Activated T-cell treated with anti-CD3 and anti-CD28 coated beads, Interleukin-2, amount 50 U/mL, for 1 hour (primary cell): ENCODE measurements around the gene EVI2B.
A peak's percentile ranks its signal among the peaks of the same experiment; 100 is the strongest.
"Not testable (repeated sequence)": the region's sequence is repeated elsewhere in the genome, so short reads cannot be mapped to it uniquely, and the experiment has no call there.

Experiments
- DNase-seq: peaks from one replicate; pipeline ENCODE4 v3.0.0-alpha.2; 2020

The EVI2B gene, protein sequence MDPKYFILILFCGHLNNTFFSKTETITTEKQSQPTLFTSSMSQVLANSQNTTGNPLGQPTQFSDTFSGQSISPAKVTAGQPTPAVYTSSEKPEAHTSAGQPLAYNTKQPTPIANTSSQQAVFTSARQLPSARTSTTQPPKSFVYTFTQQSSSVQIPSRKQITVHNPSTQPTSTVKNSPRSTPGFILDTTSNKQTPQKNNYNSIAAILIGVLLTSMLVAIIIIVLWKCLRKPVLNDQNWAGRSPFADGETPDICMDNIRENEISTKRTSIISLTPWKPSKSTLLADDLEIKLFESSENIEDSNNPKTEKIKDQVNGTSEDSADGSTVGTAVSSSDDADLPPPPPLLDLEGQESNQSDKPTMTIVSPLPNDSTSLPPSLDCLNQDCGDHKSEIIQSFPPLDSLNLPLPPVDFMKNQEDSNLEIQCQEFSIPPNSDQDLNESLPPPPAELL

DNA sequence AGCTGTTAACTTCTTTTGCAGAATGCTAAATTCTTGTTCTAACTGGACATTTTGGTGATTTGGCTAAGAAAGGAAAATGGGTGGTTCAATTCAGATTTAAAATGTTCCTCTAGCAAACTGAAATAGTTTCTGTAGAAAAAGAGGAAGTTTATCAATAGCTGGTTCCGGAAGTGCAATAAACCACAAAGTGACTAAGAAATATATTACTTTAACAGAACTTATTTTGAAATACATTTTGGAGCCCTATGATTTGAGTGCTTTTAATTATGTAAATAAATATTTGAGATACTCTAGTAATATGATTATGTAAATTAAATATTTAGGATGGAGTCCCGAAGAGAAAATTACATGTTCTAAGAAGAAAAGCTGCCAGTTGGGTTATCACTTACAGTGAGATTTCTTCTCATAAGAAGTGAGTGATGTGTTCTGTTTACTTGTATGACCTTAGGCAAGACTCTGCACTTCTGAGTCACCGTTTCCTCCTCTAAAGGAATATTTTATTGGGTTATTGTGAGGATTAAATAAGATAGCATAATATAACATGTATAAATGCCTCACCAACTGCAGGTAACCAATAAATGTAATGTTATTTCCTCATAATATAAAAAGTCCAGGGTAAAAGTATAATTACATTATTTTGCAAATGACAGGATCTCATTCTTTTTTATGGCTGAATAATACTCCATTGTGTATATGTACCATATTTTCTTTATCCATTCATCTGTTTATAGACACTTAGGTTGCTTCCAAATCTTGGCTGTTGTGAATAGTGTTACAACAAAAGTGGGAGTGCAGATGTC is at the start of gene EVI2B:
Gene EVI2B, minus strand, starts transcription at position 73 of the 800 bp plus-strand sequence. CDS start 8,445 bp downstream, outside the sequence.
- DNase-seq = no peak

DNA sequence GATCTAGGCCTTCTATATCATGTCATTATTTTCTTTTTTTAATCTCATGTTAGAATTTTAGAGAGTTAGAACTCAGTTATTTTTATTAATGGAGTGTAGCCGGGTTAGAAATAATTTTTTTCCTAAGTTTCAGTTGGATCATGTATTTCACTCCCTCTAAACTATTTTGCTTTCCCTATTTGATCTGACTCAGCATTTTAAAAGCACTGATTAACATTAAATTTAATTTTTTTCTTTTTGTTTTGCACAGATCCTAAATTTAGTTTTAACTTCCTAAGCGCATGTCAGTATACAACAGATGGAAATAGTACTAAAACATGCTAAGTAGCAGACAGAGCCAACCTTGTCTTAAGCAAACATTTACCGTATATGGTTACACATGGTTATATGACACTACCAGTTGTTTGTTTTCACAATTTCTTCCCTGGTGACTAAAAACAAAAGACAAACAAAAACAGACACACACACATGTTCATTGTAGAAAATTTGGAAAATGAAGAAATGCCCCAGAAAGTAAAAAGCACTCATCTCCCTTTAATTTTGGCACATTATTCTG is 44.1 kb upstream of the EVI2B start:
- no peak for DNase-seq

DNA sequence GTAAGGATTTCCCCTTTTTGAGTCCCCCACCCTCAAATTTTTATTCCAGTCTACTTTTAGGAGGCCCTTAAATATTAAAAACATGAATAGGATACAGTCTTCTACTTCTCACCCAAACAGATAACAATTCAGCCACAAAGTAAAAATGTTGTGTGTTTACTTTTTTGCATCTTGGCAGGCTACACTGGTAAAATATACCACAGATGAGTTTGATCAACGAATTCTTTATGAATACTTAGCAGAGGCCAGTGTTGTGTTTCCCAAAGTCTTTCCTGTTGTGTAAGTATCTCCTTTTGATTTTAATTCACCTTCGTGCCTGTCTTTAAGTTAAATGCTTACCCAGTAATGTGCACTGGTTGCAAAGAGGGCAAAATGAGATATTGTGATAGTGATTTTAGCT is 43.2 kb upstream of the EVI2B start:
- DNase-seq = no peak

DNA sequence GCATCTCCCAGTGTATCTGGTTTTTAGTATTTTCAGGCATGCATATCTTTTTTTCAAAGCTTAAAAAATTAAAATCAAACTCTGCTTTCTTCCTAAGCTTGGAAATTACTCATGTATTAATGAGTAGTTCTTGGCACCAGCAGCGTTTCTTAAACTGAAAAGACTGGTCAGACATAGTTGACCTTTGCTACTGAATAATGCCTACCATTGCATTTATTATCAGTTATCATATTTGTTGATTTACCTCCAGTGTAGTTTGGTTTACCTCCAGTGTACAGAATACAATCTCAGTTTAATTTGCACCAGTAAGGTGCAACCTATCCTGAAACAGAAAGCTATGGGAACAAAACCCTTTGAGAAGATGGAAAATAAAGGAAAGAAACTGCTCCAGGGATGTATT is 42.1 kb upstream of the EVI2B start:
- DNase-seq = no peak

DNA sequence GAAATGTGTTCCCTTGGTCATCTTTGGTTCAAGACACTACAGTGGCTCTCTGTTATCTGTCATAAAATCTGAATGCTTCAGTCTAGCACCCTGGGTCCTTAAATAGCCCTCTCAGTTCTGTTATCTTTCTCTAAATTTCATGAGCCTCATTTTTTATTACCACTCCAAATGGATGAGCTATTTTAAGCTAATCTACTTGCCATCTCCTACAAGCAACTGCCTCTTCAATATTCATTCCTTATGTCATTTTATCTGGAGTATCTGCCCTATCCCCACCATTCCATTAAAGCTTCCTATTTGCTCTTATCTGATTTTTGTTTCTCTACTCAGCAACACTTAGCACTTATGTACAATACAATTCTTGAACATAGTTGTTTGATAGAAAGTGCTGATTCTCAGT is 35.6 kb upstream of the EVI2B start:
- no peak for DNase-seq

DNA sequence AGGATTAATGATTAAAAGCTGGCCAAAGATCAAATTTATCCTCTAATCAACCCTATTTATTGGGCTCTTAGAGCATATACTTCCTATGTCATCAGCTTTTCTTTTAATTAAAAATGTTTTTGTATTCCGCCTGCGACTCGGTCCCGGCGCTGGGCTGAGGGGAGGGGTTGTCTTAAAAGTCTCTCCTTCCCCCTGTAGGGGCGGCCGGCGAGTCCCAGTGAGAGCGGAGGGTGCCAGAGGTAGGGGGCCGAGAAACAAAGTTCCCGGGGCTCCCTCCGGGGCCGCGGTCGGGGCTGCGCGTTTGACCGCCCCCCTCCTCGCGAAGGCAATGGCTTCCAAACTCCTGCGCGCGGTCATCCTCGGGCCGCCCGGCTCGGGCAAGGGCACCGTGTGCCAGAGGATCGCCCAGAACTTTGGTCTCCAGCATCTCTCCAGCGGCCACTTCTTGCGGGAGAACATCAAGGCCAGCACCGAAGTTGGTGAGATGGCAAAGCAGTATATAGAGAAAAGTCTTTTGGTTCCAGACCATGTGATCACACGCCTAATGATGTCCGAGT is 31.4 kb upstream of the EVI2B start:
- DNase-seq = not testable (repeated sequence)

DNA sequence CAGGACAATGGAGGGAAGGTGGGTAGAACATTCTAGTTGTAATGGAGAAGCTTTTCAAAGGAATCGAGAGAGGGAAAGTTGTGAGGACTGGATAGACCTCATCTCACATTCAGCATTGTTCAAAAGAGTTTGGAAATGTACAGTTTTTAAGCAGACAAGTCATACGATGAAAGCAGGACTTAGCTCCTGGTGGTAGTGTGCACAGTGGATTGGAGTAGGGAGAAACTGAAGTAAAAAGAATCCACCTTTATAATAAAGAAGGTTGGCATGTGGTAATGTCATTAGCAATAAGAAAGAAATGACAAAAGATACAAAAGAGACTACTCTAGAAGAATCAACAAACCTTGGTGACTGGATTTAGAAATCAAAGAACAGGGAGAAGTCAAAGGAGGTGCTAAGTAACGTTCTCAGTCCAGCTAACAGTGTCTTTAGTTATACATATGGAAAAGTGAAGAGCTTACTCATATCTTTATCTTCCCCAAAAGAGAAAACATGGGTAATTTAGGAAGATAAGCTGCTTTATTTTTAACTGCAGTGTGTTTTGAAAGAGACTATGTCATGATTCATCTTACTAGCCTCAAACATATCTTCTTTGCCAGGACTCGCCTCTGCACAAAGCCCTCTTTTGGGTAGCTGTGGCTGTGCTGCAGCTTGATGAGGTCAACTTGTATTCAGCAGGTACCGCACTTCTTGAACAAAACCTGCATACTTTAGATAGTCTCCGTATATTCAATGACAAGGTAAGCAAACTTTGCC is 26.2 kb upstream of the EVI2B start:
- no peak for DNase-seq

DNA sequence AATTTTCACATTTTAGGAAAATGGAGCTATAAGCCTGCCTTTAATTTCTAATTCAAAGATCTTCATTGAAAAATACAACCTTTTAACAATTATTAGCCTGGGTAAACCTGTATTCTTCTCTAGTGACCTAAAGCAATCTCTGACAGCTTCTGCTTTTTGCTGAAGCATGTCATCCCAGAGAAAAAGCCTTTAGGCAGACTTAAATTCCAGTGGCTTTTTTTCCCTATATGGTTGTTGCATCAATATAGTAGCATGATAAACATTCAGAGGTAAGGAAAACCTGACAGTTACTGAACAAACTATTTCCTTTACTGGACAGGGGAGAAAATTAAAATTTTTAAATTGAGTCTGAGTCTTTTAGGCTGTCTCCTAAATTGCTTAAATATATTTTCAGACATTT is 15.4 kb upstream of the EVI2B start:
- no peak for DNase-seq

DNA sequence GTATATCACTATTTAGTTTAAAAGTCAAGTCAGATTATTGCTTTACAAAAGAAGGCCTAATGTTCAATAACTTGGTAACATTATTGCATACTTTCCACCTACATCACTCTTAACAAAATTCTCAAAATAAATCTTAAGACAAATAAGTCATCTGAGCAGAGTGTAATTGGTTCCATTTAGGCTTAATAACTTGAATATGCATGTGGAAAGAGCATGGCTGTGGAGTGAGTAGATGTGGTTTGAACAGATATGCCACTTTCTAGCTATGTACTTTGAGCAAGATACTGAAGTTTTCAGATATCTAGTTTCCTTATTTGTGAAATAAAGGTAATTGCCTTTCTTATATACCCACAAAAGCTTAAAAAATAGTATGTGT is 14.3 kb upstream of the EVI2B start:
- DNase-seq = no peak

DNA sequence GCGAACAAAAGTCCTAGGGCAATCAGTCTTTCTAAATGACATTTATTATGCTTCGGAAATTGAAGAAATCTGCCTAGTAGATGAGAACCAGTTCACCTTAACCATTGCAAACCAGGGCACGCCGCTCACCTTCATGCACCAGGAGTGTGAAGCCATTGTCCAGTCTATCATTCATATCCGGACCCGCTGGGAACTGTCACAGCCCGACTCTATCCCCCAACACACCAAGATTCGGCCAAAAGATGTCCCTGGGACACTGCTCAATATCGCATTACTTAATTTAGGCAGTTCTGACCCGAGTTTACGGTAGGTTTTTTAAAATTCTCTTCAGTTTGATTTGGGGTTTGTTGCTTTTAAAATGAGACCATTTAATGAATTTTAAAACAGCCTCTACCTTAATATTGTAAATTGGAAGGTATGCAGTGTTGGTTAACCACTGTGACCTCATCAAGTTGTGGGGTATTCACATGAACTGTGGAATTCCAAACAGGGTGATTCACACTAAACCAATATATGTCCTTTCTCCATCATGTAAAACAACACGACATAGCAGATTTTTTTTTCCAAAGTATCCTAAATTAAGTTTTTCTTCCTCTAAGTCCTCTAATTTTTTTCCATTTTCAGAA is 13.8 kb upstream of the EVI2B start:
- no peak for DNase-seq

DNA sequence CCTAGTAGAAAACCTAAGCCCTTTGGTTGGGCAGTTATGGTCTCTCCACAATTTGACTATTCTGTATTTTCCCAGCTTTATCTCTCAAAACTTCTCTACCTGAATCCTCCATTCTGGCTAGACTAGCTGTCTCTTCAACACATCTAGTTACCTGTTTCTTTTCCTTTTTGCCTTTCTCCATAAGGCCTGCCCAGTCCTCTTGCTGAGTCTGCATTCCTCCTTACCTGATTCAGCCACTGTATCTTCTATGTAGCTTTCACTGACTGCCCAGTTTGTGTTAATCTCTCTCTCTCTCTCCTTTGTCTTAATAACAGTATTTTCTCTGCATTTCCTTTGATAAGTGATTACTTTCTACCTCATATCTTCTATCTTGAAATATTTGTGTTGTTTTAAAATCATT is 9.7 kb upstream of the EVI2B start:
- DNase-seq = no peak

DNA sequence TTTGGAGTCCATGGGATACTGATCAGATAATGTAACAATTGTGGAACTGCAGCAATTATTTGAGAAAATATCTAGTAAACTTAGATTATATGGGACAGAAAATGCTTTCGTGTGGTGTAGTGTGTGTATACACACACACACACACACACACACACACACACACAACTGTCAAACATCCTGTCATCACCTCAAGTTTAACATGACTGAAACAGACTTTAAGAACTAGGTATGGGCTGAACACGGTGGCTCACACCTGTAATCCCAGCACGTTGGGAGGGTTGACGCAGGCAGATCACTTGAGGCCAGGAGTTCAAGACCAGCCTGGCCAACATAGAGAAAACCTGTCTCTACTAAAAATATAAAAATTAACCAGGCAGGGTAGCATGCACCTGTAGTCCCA is 8.1 kb upstream of the EVI2B start:
- DNase-seq = peak; percentile 32

DNA sequence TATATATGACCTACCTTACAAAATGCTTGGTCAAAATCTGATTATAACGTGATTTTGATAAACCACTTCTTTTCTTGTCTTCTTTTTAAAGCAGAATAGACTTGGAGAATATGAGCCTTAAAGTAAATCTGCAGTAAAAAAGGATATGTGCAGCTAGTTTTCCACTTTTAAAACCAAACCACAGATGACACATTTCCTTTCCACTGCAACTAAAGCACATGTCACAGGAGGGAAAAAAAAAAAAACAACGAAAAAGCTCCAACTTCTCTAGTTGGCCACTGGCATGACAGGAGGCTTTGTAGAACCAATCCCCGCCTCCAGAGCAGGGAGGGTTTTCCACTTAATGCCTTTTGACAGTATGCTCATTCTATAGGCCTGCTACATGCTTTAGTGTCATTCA is 7.6 kb upstream of the EVI2B start, which contains the start of gene EVI2A:
Gene EVI2A, minus strand, starts transcription at position 142 of the 400 bp plus-strand sequence. CDS start 2,609 bp downstream, outside the sequence.
- peak; percentile 67 for DNase-seq

DNA sequence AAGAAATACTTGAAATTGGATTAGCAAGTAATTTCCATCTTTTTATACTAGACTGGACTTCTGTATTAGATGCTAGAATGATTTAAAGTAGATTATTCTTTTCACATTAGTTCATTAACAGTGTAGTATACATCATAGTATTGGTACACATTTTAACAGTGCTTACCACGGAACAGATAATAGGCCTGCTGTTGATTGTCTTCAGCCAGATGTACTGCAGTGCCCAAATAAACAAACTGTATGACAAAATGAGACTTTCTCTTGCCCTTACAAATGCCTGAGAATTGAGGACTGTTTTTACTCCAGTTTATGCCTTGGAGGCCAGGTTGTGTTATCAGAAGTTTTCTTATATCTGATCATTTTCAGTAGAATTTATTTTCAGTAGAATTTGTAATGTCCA is 6.9 kb upstream of the EVI2B start:
- DNase-seq = no peak

DNA sequence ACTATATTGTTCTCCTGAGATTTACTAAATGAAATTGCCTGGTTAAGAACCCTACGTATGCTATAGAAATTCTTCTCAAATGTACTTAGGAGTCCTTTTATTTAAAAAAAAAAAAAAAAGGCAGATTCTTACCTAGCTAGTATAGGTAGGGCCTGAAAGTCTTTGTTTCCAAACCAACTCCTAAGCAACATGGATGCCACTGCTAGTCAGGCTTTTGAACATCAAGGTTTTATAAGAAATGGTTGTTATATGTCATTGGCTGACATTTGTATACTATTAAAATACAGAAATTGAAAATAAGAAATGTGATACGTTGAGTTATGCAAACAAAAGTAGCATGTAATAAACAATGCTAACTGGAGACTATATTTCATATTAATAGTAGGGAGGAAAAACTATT is 6.4 kb upstream of the EVI2B start:
- no peak for DNase-seq

DNA sequence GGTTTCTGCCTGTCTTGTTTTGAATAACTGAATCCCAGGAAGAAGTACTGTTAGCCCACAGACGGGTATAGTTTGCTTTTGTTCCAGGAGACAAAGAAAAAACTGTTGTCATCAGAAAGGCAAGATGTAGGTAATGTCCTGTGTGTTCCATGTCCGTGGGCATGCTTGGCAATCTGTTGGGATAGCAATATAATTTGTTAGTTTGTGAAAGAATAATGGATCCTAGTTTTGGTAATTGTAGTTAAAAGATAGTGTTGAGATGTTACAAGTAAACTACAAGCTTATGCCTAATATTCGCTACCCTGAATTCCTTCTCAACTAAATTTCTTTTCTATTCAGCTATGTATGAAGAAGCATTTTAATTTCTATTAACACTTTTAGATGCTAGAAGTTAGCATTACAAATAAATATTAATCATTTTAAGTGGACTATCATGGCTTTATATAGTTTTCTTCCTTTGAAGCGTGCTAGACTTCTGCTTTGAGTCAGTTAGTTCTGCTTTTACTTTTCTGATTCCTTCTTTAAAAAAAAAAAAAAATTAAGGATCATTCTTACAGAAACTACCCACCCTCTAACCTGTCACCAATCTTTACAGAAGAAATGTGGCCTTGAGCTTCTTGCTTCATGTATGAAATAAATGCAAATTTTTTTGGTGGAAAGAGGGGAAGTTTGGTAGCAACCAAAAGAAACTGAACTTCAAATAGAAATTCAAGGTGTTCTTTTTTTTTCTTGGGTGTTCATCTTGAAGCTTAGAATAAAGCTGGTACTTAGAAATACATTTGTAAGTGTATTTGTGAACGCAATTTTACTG is 5.2 kb upstream of the EVI2B start:
- no peak for DNase-seq

DNA sequence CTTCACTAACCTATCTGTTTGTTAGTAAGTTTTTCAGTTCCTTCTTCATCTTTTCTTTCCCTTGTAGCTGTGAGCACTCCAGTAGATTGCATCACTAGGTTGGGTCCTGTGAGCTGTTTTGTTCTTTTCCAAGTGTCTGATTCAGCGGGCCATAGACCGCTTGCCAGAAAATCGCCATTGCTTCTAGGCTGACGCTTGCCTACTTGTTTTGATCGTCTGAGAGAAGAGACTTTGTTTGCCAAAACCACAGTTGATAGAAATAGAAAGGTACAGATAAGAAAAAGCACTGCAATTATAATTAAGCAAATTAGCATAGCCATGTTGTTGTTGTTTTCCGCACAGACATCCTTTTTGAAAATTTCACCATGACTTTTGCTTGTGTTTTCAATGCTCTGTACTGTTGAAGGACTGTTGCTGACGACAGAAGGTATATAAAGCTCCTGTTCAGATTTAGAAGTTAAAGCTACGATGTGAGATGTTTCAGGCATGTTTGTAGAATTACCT is 4.5 kb upstream of the EVI2B start:
- peak; percentile 64 for DNase-seq

DNA sequence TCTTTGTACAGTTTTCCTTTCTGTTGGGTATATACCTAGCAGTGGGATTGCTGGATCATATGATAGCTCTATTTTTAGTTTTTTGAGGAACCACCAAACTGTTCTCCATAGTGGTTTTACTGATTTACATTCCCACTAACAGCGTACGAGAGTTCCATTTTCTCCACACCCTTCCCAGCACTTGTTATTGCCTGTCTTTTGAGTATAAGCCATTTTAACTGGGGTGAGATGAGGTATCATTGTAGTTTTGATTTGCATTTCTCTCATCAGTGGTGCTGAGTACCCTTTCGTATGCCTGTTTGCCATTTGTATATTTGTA is 887 bp upstream of the EVI2B start:
- DNase-seq = no peak

DNA sequence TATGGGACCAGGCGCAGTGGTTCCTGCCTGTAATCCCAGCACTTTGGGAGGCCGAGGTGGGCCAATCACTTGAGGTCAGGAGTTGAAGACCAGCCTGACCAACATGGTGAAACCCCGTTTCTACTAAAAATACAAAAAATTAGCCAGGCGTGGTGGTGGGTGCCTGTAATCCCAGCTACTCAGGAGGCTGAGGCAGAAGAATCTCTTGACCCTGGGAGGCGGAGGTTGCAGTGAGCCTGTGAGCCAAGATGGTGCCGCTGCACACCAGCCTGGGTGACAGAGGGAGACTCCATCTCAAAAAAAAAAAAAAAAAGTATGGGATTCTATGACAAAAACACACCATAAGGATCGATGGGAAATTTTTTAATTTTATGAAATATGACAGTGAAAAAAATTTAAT is 1.6 kb downstream of the EVI2B start:
- DNase-seq = peak; percentile 59

DNA sequence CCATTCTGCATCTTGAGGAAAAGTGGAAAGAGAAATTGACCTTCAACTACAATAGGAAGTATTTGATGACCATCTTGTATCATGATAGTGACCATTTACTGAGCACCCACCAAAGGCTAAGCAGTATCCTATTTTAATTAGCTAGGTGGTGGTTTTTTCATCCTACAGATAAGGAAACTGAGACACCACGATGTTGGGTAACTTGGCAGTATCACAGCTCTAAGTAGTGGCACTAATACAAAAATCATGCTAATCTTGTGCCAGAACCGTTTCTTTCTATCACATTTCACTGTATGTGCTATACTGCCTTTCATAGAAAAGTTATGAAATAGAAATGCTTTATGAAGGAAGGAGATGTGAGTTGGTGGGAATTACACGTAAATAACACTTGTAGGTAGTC is 2.3 kb downstream of the EVI2B start:
- no peak for DNase-seq

DNA sequence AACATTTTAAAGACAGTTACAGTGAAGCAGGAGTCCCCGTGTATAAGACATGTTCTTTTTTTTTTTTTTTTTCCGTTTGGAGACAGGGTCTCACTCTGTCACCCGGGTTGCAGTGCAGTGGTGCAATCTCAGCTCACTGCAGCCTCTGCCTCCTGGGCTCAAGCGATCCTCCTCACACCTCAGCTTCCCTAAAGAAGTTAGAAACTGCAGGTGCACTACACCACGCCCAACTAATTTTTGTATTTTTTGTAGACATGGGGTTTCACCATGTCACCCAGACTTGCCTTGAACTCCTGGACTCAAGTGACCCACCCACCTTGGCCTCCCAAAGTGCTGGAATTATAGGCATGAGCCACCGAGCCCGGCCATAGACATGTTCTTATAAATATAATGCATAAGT is 3.0 kb downstream of the EVI2B start:
- DNase-seq = peak; percentile 33
